Lower leg skin (tissue), 4 donors: ENCODE results near the gene ARL13B. TPM values are rescaled to one million over a fixed set of nuclear protein-coding genes. Genes with fewer than 3 reads are reported as not detected.

Source experiments
- DNase-seq, 2 donors: peaks; one replicate each; pipeline ENCODE4 v3.0.0-alpha.2; 2019; ENCODE audit warnings: low spot score in 2 of 2
- H3K4me3 ChIP-seq: fragments of 200-600 bp; sonication (generic); 2 replicates; pipeline ENCODE4 v1.5.1; 2017; ENCODE audit warnings: mild to moderate bottlenecking, low read depth; ENCODE audit not compliant: poor library complexity, severe bottlenecking
- POLR2A ChIP-seq, 2 donors: fragments of 450-650 bp; IDR thresholded peaks; one replicate each; pipeline ENCODE4 v1.6.1; 2016 to 2017; ENCODE audit warnings: antibody characterized with exemption in 2 of 2, mild to moderate bottlenecking in 1 of 2, moderate library complexity in 1 of 2
- WGBS, 2 donors: methylation state at CpG; one replicate each; pipeline ENCODE4 v1.1.5; 2018; 5-methylcytosine and 5-hydroxymethylcytosine counted together
- intact Hi-C: fragments of 100-400 bp; cut with DNase I; formaldehyde crosslinking; loops from one replicate; pipeline ENCODE4 v1.15.0; 2023; ENCODE audit warnings: low total_unique reads
- total RNA-seq, 4 donors: library from RNA; depleted of rRNA; stranded (reverse); fragments of >200 nt; gene quantifications; one replicate each; pipeline ENCODE4 v1.1.0, GENCODE V29; 2016
- TF ChIP-seq, protein P1 (sequence below), 3 donors: fragments of 450-650 bp; IDR thresholded peaks; one replicate each; pipeline ENCODE4 v1.5.1; 2016; ENCODE audit warnings: antibody characterized with exemption in 3 of 3, mild to moderate bottlenecking in 3 of 3, moderate library complexity in 2 of 3

ARL13B gene
- total RNA-seq, 4 donors from 2014 or later: 8.5 to 15.2 (median 9.7) TPM

DNA sequence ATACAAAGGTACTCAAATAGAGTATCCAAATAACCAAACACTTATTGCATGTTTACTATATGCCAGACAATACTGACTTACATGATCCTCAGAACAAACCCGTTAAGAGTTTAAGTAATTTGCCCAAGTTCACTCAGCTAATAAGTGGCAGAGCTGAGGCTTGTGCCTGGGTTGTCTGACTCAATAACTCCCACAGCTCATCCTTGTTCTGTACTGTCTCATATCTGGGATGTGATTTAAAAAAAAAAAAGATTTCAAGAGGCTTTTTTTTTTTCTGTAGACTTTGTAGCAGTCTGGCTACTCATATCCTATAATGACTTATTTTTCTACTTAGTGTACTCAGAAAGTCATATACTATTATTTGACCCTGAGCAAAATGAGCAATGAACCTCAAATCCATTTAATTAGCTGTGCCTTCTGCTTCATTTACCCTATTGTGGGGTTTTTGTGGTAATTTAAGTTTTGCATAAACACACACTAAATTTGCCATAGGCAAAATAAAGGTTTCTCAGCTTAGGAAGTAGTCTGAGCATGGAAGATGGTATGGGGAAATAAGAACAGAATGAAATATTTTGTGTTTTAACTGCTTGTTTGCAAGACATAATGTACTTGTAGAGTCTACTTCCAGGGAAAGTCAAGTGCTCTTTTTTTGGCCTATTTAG lies 86.0 kb downstream of the ARL13B start:
- intact Hi-C loops: no loop called here
- 85 to 90% methylated on average over 1 of the region's 1 CpG for WGBS, 2 donors
- TF ChIP-seq, protein P1, sequence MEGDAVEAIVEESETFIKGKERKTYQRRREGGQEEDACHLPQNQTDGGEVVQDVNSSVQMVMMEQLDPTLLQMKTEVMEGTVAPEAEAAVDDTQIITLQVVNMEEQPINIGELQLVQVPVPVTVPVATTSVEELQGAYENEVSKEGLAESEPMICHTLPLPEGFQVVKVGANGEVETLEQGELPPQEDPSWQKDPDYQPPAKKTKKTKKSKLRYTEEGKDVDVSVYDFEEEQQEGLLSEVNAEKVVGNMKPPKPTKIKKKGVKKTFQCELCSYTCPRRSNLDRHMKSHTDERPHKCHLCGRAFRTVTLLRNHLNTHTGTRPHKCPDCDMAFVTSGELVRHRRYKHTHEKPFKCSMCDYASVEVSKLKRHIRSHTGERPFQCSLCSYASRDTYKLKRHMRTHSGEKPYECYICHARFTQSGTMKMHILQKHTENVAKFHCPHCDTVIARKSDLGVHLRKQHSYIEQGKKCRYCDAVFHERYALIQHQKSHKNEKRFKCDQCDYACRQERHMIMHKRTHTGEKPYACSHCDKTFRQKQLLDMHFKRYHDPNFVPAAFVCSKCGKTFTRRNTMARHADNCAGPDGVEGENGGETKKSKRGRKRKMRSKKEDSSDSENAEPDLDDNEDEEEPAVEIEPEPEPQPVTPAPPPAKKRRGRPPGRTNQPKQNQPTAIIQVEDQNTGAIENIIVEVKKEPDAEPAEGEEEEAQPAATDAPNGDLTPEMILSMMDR (IDR thresholded peaks at IDR 0.05): no peak
- no peak for TF ChIP-seq POLR2A (IDR thresholded peaks at IDR 0.05)
- DNase-seq: no peak
- no peak overlapping the region for H3K4me3 ChIP-seq

DNA sequence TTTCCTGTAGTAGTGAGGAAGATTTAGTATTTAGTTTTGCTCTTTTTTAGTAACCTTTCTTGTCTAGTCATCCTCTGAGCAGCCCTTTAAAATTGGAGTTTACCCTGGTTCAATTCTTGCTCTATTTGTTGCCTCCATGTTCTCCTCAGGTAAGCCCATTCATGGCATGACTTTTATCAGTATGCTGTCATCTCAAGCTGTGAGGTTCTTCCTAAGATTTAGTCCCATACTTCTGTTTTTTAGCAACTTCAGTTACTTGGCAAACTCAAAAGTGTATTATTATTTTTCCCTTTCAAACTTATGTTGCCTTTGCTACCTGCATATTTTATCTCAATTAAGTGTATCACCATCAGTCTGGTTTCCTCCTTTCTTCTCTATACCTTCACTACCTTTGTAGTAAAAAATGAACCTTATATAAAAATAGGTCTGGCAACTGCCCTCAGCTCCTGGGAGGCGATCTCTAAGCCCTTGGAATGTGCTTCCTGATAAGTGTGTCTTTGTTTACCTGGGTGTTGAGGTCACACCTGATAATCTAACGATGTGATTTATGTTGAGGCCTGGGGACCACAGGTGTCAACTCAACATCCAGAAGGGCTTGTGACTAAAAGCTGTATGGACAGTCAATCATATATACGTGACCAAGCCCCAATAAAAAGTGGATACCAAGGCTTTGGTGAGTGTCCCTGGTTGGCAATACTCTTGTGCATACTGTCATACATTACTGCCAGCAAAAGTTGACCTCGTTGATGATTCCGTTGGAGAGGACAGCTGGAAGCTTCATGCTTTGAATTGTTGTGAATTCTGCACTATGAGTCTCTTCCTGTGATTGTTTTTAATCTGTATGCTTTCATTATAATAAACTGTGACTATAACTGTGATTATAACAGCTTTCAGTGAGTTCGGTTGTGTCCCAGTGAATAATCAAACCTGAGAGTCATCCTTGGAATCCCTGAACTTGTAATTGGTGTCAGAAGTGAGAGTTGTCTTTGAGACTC lies 86.8 kb downstream of the ARL13B start:
- intact Hi-C loops: no loop called here
- H3K4me3 ChIP-seq: no peak overlapping the region
- 90 to 92% methylated on average over 6 of the region's 6 CpGs for WGBS, 2 donors
- no peak for DNase-seq
- TF ChIP-seq, protein P1 (IDR thresholded peaks at IDR 0.05): no peak
- no peak for TF ChIP-seq POLR2A (IDR thresholded peaks at IDR 0.05)

DNA sequence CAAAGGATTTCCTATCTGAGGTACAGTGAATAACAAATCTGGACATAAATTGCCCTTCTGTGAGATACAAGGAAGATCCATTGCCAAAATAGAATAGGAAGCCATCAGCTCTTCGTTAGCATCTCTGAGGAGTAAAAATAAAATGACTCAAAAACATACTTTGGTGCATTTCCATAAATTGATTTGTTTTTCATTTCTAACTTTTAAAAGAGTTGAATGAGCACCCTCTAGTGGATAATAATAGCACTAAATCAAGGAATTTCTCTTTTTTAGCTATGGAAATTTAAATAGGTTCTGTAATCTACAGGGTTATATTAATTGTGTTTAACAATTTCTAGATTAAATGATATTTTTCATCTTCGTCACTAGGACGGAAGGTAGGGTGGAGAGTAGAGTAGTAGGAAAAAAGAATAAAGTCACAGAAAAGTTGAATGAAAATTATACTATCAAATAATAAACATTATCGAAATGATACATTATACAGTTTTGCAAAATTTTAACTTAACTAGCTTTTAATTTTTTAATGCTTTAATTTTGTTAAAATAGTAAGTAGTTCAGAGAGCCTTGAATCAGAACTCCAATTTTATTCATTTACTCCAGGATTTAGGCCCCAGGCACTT lies 89.3 kb downstream of the ARL13B start:
- DNase-seq: no peak
- intact Hi-C loops: no loop called here
- WGBS, 2 donors: 42 to 53% methylated on average over 4 of the region's 4 CpGs
- TF ChIP-seq, protein P1 (IDR thresholded peaks at IDR 0.05): no peak
- TF ChIP-seq POLR2A (IDR thresholded peaks at IDR 0.05): no peak
- H3K4me3 ChIP-seq: no peak overlapping the region

DNA sequence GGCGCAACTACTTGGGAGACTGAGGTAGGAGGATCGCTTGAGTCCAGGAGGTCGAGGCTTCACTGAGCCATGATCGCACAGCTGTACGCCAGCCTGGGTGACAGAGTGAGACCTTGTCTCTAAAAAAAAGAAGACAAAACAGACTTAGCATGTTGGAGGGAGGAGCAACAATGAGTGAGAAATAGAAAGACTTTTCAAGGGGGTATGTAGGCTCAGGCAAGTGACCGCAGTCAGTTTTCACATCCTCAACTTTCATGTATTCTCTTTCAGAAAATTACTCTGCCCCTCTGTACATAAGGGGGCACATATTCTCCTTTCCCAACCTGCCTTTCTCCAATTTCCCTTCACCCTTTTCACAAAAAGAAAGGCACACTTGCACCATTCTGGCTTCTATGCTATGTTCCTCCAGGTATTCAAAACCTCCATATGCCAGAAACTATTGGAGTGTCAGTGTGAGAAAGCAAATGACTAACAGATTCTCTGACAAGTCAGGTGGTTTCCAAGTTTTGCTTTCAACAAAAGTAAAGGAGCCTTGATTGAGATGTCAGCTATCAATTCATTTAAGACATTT lies 90.5 kb downstream of the ARL13B start:
- WGBS, 2 donors: 94 to 97% methylated on average over 6 of the region's 6 CpGs
- DNase-seq: no peak
- H3K4me3 ChIP-seq: no peak overlapping the region
- TF ChIP-seq POLR2A (IDR thresholded peaks at IDR 0.05): no peak
- TF ChIP-seq, protein P1 (IDR thresholded peaks at IDR 0.05): no peak
- intact Hi-C loops: no loop called here

DNA sequence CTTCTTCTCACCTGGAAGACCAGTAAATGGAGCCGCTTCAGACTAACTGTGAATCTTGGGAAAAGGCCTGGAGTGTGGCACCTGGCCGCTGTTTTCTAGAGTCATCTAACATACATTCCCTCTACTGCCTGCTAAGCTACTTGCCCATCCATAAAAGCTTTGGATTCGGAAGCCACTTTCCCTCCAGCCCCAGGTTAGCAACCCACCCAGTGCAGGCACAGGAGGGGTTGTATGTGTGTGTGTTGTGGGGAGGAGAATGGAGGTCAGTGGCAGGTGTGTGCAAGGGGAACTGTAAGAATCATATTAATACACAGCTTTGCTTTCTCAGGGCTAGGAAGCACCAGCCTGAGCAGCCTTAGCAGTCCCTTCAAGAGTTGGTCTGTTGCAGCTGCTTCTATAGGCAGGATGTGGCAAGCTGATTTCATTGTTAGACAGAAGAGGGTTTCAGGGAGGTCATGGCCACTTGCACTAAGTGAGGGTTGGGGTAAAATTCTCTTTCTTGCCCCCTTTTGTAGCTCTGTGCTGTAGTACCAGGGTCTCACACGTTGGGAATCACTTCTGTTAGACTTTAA lies 91.8 kb downstream of the ARL13B start:
- no peak for DNase-seq
- H3K4me3 ChIP-seq: no peak overlapping the region
- intact Hi-C loops: no loop called here
- WGBS, 2 donors: 87 to 95% methylated on average over 4 of the region's 4 CpGs
- TF ChIP-seq, protein P1 (IDR thresholded peaks at IDR 0.05): no peak
- no peak for TF ChIP-seq POLR2A (IDR thresholded peaks at IDR 0.05)
